HG02885 (cell line): ENCODE data around the gene PPP1R7.
"Not testable (repeated sequence)": the region's sequence is repeated elsewhere in the genome, so short reads cannot be mapped to it uniquely, and the experiment has no call there.

Experiments
- ATAC-seq: cut with Tn5 transposase; IDR thresholded peaks from one replicate; pipeline ENCODE4 v1.9.1; 2021; ENCODE audit warnings: mild to moderate bottlenecking; ENCODE audit not compliant: unreplicated experiment, poor library complexity

PPP1R7 gene

GRCh38 chr2:241189093-241189855 lies 39.0 kb downstream of the PPP1R7 start:
- no peak for ATAC-seq

GRCh38 chr2:241189856-241190201 lies 39.6 kb downstream of the PPP1R7 start:
- ATAC-seq = no peak

- ATAC-seq = no peak
Observed at GRCh38 chr2:241190291-241190981, 40.2 kb downstream of the PPP1R7 start.

- ATAC-seq = no peak
Observed at GRCh38 chr2:241191081-241191480, 40.8 kb downstream of the PPP1R7 start.

GRCh38 chr2:241193271-241193670 lies 43.0 kb downstream of the PPP1R7 start:
- ATAC-seq = no peak

- ATAC-seq = no peak
Observed at GRCh38 chr2:241194811-241195210, 44.5 kb downstream of the PPP1R7 start.

GRCh38 chr2:241195506-241196130 lies 45.4 kb downstream of the PPP1R7 start:
- no peak for ATAC-seq

- ATAC-seq = not testable (repeated sequence)
Observed at GRCh38 chr2:241197246-241197645, 47.0 kb downstream of the PPP1R7 start.

- ATAC-seq = no peak
Observed at GRCh38 chr2:241197947-241198346, 47.7 kb downstream of the PPP1R7 start.

GRCh38 chr2:241198381-241199279 lies 48.4 kb downstream of the PPP1R7 start:
- no peak for ATAC-seq

- no peak for ATAC-seq
Observed at GRCh38 chr2:241199286-241199685, 49.0 kb downstream of the PPP1R7 start.

- ATAC-seq = no peak
Observed at GRCh38 chr2:241199897-241200821, 49.9 kb downstream of the PPP1R7 start.

GRCh38 chr2:241200822-241201395 lies 50.6 kb downstream of the PPP1R7 start:
- no peak for ATAC-seq

- no peak for ATAC-seq
Observed at GRCh38 chr2:241201445-241202267, 51.4 kb downstream of the PPP1R7 start.

- no peak for ATAC-seq
Observed at GRCh38 chr2:241202268-241202585, 52.0 kb downstream of the PPP1R7 start.

GRCh38 chr2:241202681-241203080 lies 52.4 kb downstream of the PPP1R7 start:
- ATAC-seq = no peak

- ATAC-seq = no peak
Observed at GRCh38 chr2:241203218-241204009, 53.1 kb downstream of the PPP1R7 start.

GRCh38 chr2:241204010-241204384 lies 53.7 kb downstream of the PPP1R7 start:
- no peak for ATAC-seq
